ENCODE data around the gene KRT10. TPM values are rescaled to one million over a fixed set of nuclear protein-coding genes. Genes with fewer than 3 reads are reported as not detected.

Gene KRT10
- total and polyA plus RNA-seq, 9 of the 15 experiments (the other 6 are each of a cell fraction or from before 2014, with no cell fraction given): 47.0 to 179 (median 76.2) TPM

- TF ChIP-seq TRIM28 (IDR thresholded peaks at IDR 0.05) (peak; percentile 81), FOXK2 (conservative IDR thresholded peaks at IDR 0.05 in 1 of 2, IDR thresholded peaks at IDR 0.05 in 1 of 2; ENCODE audit: low read depth in 2 of 2) (peak; percentile 52 to 69; a peak in 3 of 4 replicates), ATF3 (IDR thresholded peaks at IDR 0.05) (peak; percentile 95), ATF3 (CRISPR knock-in tag; conservative IDR thresholded peaks at IDR 0.05) (peak; percentile 57; the same call in 1 of the 2 replicates), STAT5A (IDR thresholded peaks at IDR 0.05; ENCODE audit: borderline replicate concordance, low read length) (peak; percentile 94), HES1 (IDR thresholded peaks at IDR 0.05; ENCODE audit: low read depth) (peak; percentile 88), SMAD1 (IDR thresholded peaks at IDR 0.05; ENCODE audit: low read depth, low read length, partially characterized antibody) (peak; percentile 38), TBL1XR1 (IDR thresholded peaks at IDR 0.05; ENCODE audit: low read length in 2 of 2) (peak in 1 of 2 experiments; percentile 66; a peak in 1 of 4 replicates), HSF4 (CRISPR knock-in tag; IDR thresholded peaks at IDR 0.05; ENCODE audit: borderline replicate concordance) (no peak), ILF3 (IDR thresholded peaks at IDR 0.05; ENCODE audit: borderline replicate concordance) (no peak), SMARCA4 (IDR thresholded peaks at IDR 0.05) (peak; percentile 97), STAT6 (CRISPR knock-in tag; IDR thresholded peaks at IDR 0.05) (peak; percentile 24; the same call in 1 of the 2 replicates), IRF9 (tag; IDR thresholded peaks at IDR 0.05) (no peak), RCOR1 (IDR thresholded peaks at IDR 0.05; ENCODE audit: borderline replicate concordance in 1 of 2, low read depth in 2 of 2, low read length in 2 of 2) (peak in 1 of 2 experiments; percentile 97; a peak in 3 of 4 replicates), TBP (optimal IDR thresholded peaks at IDR 0.05; ENCODE audit: low read depth, low read length) (peak; percentile 71), FUS (optimal IDR thresholded peaks at IDR 0.05; ENCODE audit: low read depth, low read length) (no peak), UBTF (IDR thresholded peaks at IDR 0.05; ENCODE audit: borderline replicate concordance in 1 of 2, low read depth in 2 of 2, low read length in 2 of 2) (0 out of 4 replicates have a peak, but pooled peaks of 1 of the 2 experiments have one; percentile 63), CTBP1 (IDR thresholded peaks at IDR 0.05; ENCODE audit: borderline replicate concordance) (peak; percentile 95; the same call in 1 of the 2 replicates), SPI1 (IDR thresholded peaks at IDR 0.05; ENCODE audit: borderline replicate concordance, low read depth, low read length) (peak; percentile 58; the same call in 1 of the 2 replicates), RNF2 (IDR thresholded peaks at IDR 0.05) (peak; percentile 86; the same call in 1 of the 2 replicates), NFIC (IDR thresholded peaks at IDR 0.05) (peak; percentile 92)
These were observed 5.5 kb upstream of the KRT10 start (continued) for GRCh38 chr17:40827746-40828453.
